MG63 (cell line): ENCODE results near the gene GSTO2. TPM values are rescaled to one million over a fixed set of nuclear protein-coding genes. Genes with fewer than 3 reads are reported as not detected.
"Not testable (repeated sequence)": the region's sequence is repeated elsewhere in the genome, so short reads cannot be mapped to it uniquely, and the experiment has no call there.

Source experiments
- DNase-seq: peaks from one replicate; pipeline ENCODE4 v3.0.0-alpha.2; 2020
- H3K27me3 ChIP-seq: fragments of 250-450 bp; sonication (Bioruptor Pico); 2 replicates; pipeline ENCODE4 v1.5.1; 2020; ENCODE audit warnings: mild to moderate bottlenecking, moderate library complexity
- H3K36me3 ChIP-seq: fragments of 250-450 bp; sonication (Bioruptor Pico); 2 replicates; pipeline ENCODE4 v1.5.1; 2020; ENCODE audit warnings: mild to moderate bottlenecking, moderate library complexity
- H3K4me3 ChIP-seq: fragments of 250-450 bp; sonication (Bioruptor Pico); 2 replicates; pipeline ENCODE4 v1.5.1; 2020; ENCODE audit warnings: mild to moderate bottlenecking, moderate library complexity
- H3K9me3 ChIP-seq: fragments of 250-450 bp; sonication (Bioruptor Pico); 2 replicates; pipeline ENCODE4 v1.5.1; 2020; ENCODE audit warnings: mild to moderate bottlenecking, moderate library complexity
- total RNA-seq: library from RNA; depleted of rRNA; stranded (reverse); fragments of >200 nt; shearing (Covaris generic); gene quantifications from 2 replicates; pipeline ENCODE4 v1.2.3, GENCODE V29; 2014; ENCODE audit warnings: low replicate concordance

The GSTO2 gene
- total RNA-seq, 1 experiment from 2014 or later: 1.8 TPM

DNA sequence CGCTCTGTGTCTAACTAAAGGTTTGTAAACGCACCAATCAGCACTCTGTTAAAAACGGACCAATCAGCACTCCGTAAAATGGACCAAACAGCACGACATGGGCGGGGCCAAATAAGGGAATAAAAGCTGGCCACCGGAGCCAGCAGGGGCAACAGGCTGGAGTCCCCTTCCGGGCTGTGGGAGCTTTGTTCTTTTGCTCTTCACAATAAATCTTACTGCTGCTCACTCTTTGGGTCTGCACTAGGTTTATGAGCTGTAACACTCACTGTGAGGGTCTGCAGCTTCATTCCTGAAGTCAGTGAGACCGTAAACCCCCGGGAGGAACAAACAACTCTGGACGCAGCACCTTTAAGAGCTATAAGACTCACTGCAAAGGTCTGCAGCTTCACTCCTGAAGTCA, 20.1 kb upstream of the GSTO2 start:
- peaks cover 17% of the 10 kb centered on the region for H3K9me3 ChIP-seq
- H3K27me3 ChIP-seq, H3K36me3 ChIP-seq, H3K4me3 ChIP-seq, DNase-seq: not testable (repeated sequence)

- Histone ChIP-seq H3K36me3 (no peaks in the 10 kb centered on the region), H3K4me3 (no peak overlapping the region), H3K9me3 (peaks cover 17% of the 10 kb centered on the region), H3K27me3 (no peaks in the 10 kb centered on the region)
- DNase-seq: no peak
Measured at GRCh38 chr10:104250371-104250770, 18.6 kb upstream of the GSTO2 start.

DNA sequence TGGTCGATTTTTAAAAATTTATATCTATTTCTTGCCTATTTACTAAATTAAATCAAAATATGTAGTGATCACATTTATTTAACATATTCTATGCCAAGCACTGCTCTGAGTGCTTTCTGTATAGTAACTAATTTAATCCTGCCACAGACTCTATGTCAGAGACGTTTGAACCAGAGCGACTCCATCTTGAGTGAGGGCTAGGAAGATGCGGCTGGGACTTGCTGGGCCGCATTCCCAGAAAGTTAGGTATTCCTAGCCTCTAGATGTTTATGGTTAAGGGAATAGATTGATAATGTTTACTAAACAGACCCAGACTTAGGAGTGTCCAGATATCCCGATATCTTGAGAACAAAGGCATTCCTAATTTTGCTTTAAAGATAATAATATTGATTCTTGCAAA, 17.5 kb upstream of the GSTO2 start:
- Histone ChIP-seq H3K4me3 (no peak overlapping the region), H3K9me3 (peaks cover 17% of the 10 kb centered on the region), H3K36me3 (peaks cover 4% of the 10 kb centered on the region; the same call in 1 of the 2 replicates), H3K27me3 (no peaks in the 10 kb centered on the region)
- DNase-seq: no peak

DNA sequence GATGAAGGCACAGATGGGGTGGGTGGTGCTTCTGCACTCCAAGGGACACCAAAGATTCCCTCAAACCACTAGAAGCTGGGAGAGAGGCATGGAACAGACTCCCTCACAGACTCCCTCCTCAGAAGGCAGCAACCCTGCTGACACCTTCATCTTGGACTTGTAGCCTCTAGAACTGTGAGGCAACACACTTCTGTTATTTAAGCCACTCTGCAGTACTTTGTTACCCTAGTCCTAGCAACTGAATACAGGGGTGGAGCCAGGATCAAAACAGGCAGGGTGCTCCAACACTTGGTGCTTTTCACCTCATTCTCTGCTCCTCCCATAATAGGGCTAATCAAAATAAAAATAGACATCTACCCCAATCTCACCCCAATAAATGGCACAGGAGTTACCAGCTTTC, 16.6 kb upstream of the GSTO2 start:
- Histone ChIP-seq H3K36me3 (peaks cover 7% of the 10 kb centered on the region), H3K27me3 (no peaks in the 10 kb centered on the region), H3K9me3 (peaks cover 10% of the 10 kb centered on the region), H3K4me3 (no peak overlapping the region)
- DNase-seq: no peak

- Histone ChIP-seq H3K27me3 (no peaks in the 10 kb centered on the region), H3K36me3 (peaks cover 15% of the 10 kb centered on the region), H3K9me3 (peaks cover 2% of the 10 kb centered on the region), H3K4me3 (no peak overlapping the region)
- no peak for DNase-seq
Measured at GRCh38 chr10:104253106-104253505, 15.9 kb upstream of the GSTO2 start.

DNA sequence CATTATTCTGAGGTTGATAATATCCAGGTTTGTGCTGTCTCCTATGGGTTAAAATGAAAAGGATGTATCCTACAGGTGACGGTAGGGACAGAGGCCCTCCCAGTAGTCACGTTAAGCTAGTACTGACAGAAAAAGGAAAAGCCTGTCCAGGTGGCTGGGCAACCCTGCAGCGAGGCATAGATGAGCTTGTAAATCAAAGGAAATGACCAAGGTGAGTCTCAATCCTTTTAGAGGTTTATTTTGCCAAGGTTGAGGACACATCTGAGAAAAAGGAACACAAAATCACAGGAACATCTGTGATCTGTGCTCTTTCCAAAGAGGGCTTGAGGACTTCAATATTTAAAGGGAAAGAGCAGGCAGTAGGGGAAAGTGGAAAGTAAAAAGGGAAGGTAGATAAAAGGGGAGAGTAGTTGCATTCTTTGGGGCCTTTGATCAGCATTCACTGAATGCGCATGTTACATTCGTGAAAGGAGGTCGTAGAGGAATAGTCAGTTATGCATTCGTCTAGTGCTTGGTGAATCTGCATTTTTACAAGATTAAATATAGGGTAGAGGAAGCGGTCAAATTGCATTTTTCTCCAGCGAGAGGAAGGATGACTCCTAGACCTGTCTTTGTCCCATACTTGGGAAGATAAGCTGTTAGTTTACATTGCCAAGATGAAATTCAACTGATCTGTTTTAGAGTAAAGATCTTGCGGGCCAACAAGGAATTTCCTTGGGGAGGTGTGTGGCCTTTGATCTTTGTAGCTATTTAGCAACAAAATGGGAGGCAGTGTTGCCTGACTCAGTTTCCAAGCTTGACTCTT, 15.2 kb upstream of the GSTO2 start:
- Histone ChIP-seq H3K9me3 (no peaks in the 10 kb centered on the region), H3K36me3 (peaks cover 22% of the 10 kb centered on the region), H3K27me3 (no peaks in the 10 kb centered on the region), H3K4me3 (peak overlapping the region; percentile 94)
- DNase-seq: no peak

GRCh38 chr10:104254493-104255310, 14.3 kb upstream of the GSTO2 start, which contains the start of gene GSTO1:
Gene GSTO1 (plus strand): TSS chr10:104254892. CDS start chr10:104254929, 37 bp downstream.
- Histone ChIP-seq H3K4me3 (peak within 1 kb of the TSS; percentile 94), H3K36me3 (peaks cover 31% of the 10 kb centered on the region), H3K9me3 (no peaks in the 10 kb centered on the region), H3K27me3 (no peaks in the 10 kb centered on the region)
- peak; percentile 85 for DNase-seq

GRCh38 chr10:104255311-104255981, 13.5 kb upstream of the GSTO2 start:
- no peaks in the 10 kb centered on the region for H3K27me3 ChIP-seq
- H3K4me3 ChIP-seq: peak overlapping the region; percentile 94
- no peaks in the 10 kb centered on the region for H3K9me3 ChIP-seq
- DNase-seq: peak; percentile 3
- H3K36me3 ChIP-seq: peaks cover 38% of the 10 kb centered on the region

GRCh38 chr10:104256335-104256961, 12.5 kb upstream of the GSTO2 start:
- Histone ChIP-seq H3K9me3 (no peaks in the 10 kb centered on the region), H3K36me3 (peaks cover 48% of the 10 kb centered on the region), H3K4me3 (peak overlapping the region; percentile 94), H3K27me3 (no peaks in the 10 kb centered on the region)
- no peak for DNase-seq

DNA sequence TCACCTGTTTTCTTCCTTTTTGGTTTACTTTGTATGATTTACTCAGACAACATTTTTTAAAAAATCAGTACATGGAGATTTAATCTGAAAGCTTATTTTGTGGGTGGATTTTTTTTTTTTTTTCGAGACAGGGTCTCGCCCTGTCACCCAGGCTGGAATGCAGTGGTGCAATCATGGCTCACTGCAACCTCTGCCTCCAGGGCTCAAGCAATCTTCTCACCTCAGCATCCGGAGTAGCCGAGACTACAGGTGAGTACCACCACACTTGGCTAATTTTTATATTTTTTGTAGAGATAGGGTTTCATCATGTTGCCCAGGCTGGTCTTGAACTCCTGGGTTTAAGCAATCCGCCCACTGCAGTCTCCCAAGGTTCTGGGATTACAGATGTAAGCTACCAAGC, 11.7 kb upstream of the GSTO2 start:
- no peak overlapping the region for H3K4me3 ChIP-seq
- DNase-seq: no peak
- H3K27me3 ChIP-seq: no peaks in the 10 kb centered on the region
- H3K36me3 ChIP-seq: peaks cover 55% of the 10 kb centered on the region
- H3K9me3 ChIP-seq: no peaks in the 10 kb centered on the region

GRCh38 chr10:104258209-104258608, 10.8 kb upstream of the GSTO2 start:
- no peak for DNase-seq
- no peaks in the 10 kb centered on the region for H3K9me3 ChIP-seq
- no peak overlapping the region for H3K4me3 ChIP-seq
- peaks cover 65% of the 10 kb centered on the region for H3K36me3 ChIP-seq
- no peaks in the 10 kb centered on the region for H3K27me3 ChIP-seq

GRCh38 chr10:104259456-104259855, 9.5 kb upstream of the GSTO2 start:
- no peak for DNase-seq
- H3K36me3 ChIP-seq: peaks cover 75% of the 10 kb centered on the region
- no peaks in the 10 kb centered on the region for H3K9me3 ChIP-seq
- H3K27me3 ChIP-seq: no peaks in the 10 kb centered on the region
- no peak overlapping the region for H3K4me3 ChIP-seq

DNA sequence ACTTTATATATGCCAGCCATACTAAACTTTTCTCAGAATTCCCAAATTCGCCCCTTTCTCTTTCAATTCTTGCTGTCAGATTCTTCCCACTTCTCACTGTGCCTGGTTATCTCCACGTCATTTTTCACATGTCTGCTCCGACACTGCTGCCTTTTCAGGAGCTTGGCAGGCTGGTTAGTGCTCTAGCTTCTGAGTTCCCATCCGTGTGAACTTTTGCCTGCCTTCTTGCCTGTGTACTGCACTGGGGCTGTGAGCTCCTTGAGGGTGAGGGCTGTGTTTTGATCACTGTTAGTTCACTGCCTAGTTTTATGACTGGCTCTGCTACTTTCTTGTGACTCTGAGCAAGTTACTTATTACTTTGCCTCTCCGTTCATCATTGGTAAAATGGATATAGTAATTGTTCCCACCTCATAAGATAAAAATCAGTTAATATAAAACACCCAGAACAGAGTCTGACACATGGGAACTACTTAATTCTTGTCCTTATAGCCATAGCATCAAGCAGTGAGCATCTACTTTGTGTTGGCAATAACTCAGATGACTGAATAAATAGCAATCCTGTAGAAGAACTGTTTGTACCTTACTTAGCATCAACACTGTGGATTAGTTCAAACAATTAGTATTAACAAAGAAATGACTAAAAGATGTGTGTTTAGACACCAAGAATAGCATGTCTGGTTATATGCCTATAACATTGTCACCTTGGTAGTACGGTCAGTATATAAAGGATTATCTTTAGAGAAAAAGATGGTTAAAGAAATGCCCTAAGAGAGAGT, 8.8 kb upstream of the GSTO2 start:
- Histone ChIP-seq H3K27me3 (no peaks in the 10 kb centered on the region), H3K9me3 (no peaks in the 10 kb centered on the region), H3K36me3 (peaks cover 82% of the 10 kb centered on the region), H3K4me3 (no peak overlapping the region)
- DNase-seq: no peak

DNA sequence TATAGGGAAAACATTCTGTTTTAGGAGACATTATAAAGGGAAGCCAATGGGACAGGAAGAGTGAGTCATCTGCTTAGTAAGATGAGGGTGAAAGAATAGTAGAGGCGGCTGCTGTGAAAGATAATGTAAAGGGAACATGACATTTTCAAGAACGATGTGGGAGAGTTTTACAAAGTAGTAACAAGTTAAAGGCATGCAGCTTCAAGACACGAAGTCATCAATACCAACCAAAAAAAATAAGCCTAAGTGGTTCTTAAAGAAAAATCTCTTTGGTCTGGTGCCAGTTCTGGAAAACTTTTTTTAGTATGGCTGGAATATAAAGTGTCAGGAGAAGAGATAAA, 8.2 kb upstream of the GSTO2 start:
- Histone ChIP-seq H3K9me3 (no peaks in the 10 kb centered on the region), H3K27me3 (no peaks in the 10 kb centered on the region), H3K36me3 (peaks cover 88% of the 10 kb centered on the region), H3K4me3 (no peak overlapping the region)
- DNase-seq: no peak

GRCh38 chr10:104262055-104262454, 6.9 kb upstream of the GSTO2 start:
- Histone ChIP-seq H3K4me3 (no peak overlapping the region), H3K36me3 (peaks cover 94% of the 10 kb centered on the region), H3K9me3 (no peaks in the 10 kb centered on the region), H3K27me3 (no peaks in the 10 kb centered on the region)
- no peak for DNase-seq

DNA sequence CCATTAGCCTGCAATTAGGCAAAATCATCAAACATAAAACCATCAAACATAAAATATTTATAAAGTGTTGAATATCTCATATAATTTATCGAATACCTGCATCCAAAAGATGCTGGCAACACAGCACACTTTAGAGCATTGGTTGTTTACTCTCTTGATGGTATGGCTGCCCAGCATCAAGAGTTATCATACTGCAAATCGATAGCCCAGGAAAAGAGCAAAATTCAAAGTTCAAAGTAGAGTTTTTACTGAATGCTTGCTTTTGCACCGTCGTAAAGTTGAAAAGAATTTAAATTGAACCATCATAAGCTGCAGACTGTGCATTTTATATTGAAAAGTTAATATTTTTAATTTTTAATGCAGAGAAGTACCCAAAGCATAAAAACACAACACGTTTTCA, 4.2 kb upstream of the GSTO2 start:
- peaks cover 84% of the 10 kb centered on the region for H3K36me3 ChIP-seq
- no peak for DNase-seq
- no peaks in the 10 kb centered on the region for H3K9me3 ChIP-seq
- H3K4me3 ChIP-seq: no peak overlapping the region
- H3K27me3 ChIP-seq: no peaks in the 10 kb centered on the region
